Spleen (tissue), 11 donors: Measurements from ENCODE around the gene ELK1. TPM values are rescaled to one million over a fixed set of nuclear protein-coding genes. Genes with fewer than 3 reads are reported as not detected.

Experiments
- DNase-seq: peaks from one replicate; pipeline ENCODE4 v3.0.0-alpha.2; 2020
- H3K27ac ChIP-seq, 8 donors: fragments of 200-600 bp; sonication (generic) in 7 of 8; 1 replicate in 4 of 8; 2 replicates in 4 of 8; pipeline versions ENCODE4 v1.5.0 to v1.8.0; 2016 to 2021; ENCODE audit warnings: inconsistent platforms in 4 of 8, mild to moderate bottlenecking in 4 of 8, moderate library complexity in 1 of 8
- H3K27me3 ChIP-seq, 7 donors: fragments of 200-600 bp; sonication (generic) in 6 of 7; replicated peaks in 1 of 7; 1 replicate in 4 of 7; 2 replicates in 3 of 7; pipeline versions ENCODE4 v1.5.0 to v1.8.0; 2016 to 2021; ENCODE audit warnings: inconsistent platforms in 3 of 7, mild to moderate bottlenecking in 1 of 7
- H3K36me3 ChIP-seq, 6 donors: fragments of 200-600 bp; sonication (generic) in 5 of 6; 1 replicate in 4 of 6; 2 replicates in 2 of 6; pipeline versions ENCODE4 v1.5.0 to v1.8.0; 2016 to 2021; ENCODE audit warnings: inconsistent platforms in 2 of 6
- H3K4me1 ChIP-seq, 6 donors: fragments of 200-600 bp; sonication (generic) in 5 of 6; 1 replicate in 3 of 6; 2 replicates in 3 of 6; pipeline versions ENCODE4 v1.5.0 to v1.8.0; 2016 to 2021; ENCODE audit warnings: inconsistent platforms in 3 of 6
- H3K4me3 ChIP-seq, 8 donors: fragments of 200-600 bp; sonication (generic) in 7 of 8; 1 replicate in 4 of 8; 2 replicates in 4 of 8; pipeline versions ENCODE4 v1.5.0 to v1.8.0; 2016 to 2021; ENCODE audit warnings: inconsistent platforms in 4 of 8, mild to moderate bottlenecking in 4 of 8, moderate library complexity in 2 of 8
- H3K9me3 ChIP-seq, 8 donors: fragments of 200-600 bp; sonication (generic) in 7 of 8; 1 replicate in 4 of 8; 2 replicates in 4 of 8; pipeline versions ENCODE4 v1.5.0 to v1.8.0; 2016 to 2021; ENCODE audit warnings: inconsistent platforms in 4 of 8
- CTCF ChIP-seq, 11 experiments: fragments of 200-600 bp in 7 of 11; fragments of 450-650 bp in 4 of 11; sonication (generic) in 4 of 11; IDR thresholded peaks in 8 of 11; conservative IDR thresholded peaks in 3 of 11; 1 replicate in 7 of 11; 2 replicates in 4 of 11; pipeline versions ENCODE4 v1.4.0 to v1.8.0; 2016 to 2021; ENCODE audit warnings: antibody characterized with exemption in 11 of 11, inconsistent platforms in 4 of 11, mild to moderate bottlenecking in 1 of 11
- POLR2A ChIP-seq, 3 donors: fragments of 450-650 bp; IDR thresholded peaks; one replicate each; pipeline ENCODE4 v1.5.1; 2017; ENCODE audit warnings: antibody characterized with exemption in 3 of 3, mild to moderate bottlenecking in 1 of 3
- POLR2AphosphoS5 ChIP-seq, 3 donors: sonication (generic); formaldehyde crosslinking; IDR thresholded peaks; one replicate each; pipeline ENCODE4 v1.5.1; 2017; ENCODE audit warnings: antibody characterized with exemption in 3 of 3
- WGBS, 5 donors: extraction: QIAGEN DNeasy Blood & Tissue Kit in 3 of 5; methylation state at CpG; one replicate each; pipeline versions ENCODE4 v1.1.5 to v1.1.7; 2013 to 2018; 5-methylcytosine and 5-hydroxymethylcytosine counted together
- intact Hi-C: fragments of 100-400 bp; cut with DNase I; formaldehyde crosslinking; loops from one replicate; pipeline ENCODE4 v1.15.0; 2023; ENCODE audit warnings: low total_unique reads
- polyA plus RNA-seq, 3 donors: library from polyadenylated mRNA; stranded (reverse); fragments of 200-250 nt; gene quantifications; one replicate each; pipeline ENCODE4 v1.2.1, GENCODE V29; 2013
- total RNA-seq, 7 donors: library from RNA; depleted of rRNA in 3 of 7; stranded (reverse); fragments of >200 nt in 3 of 7; fragmentation: NEBNext Ultra II Directional in 4 of 7; extraction: Animal tissue kit (Norgen Biotek cat#: 25700) in 4 of 7; gene quantifications; one replicate each; pipeline versions ENCODE4 v1.1.0 to v1.2.1, GENCODE V29; 2016 to 2021
- donor health status: healthy with polysubstance abuse.
- donor health status: DM: no; HTN: no; CAD: no; lungs with moderate emphysema.
- donor health status: DM: no; HTN: no; CAD: no.
- donor health status: Bipolar disorder and iron deficiency.
- donor health status: healthy.
- donor health status: DM: no; HTN: no; CAD: no.
- donor health status: DM: yes; HTN: yes; CAD: no.

Gene ELK1
- total and polyA plus RNA-seq, 10 donors: 10.3 to 50.0 (median 29.5) TPM

- DNase-seq: no peak
- intact Hi-C loops: no loop called here
- H3K9me3 ChIP-seq: no peaks in the 10 kb centered on the region
- WGBS, 5 donors: 73 to 92% (median 84%) methylated on average over 5 of the region's 5 CpGs
- peaks cover 0 to 6% (median 4%) of the 10 kb centered on the region in 6 donors for H3K4me1 ChIP-seq
- no peak overlapping the region for H3K27ac ChIP-seq
- peaks cover 0 to 14% (median 4%) of the 10 kb centered on the region in 7 donors for H3K27me3 ChIP-seq
- TF ChIP-seq POLR2A (IDR thresholded peaks at IDR 0.05): no peak
- TF ChIP-seq POLR2AphosphoS5 (IDR thresholded peaks at IDR 0.05): no peak
- no peak for TF ChIP-seq CTCF (IDR thresholded peaks at IDR 0.05 in 8 of 11, conservative IDR thresholded peaks at IDR 0.05 in 3 of 11)
- H3K36me3 ChIP-seq: no peaks in the 10 kb centered on the region
- H3K4me3 ChIP-seq: no peak overlapping the region
Observed at GRCh38 chrX:47614618-47615017, 35.7 kb downstream of the ELK1 start.

GRCh38 chrX:47613082-47613481, 37.3 kb downstream of the ELK1 start:
- Histone ChIP-seq H3K27me3 (peaks cover 0 to 4% (median 0%) of the 10 kb centered on the region in 7 donors), H3K9me3 (no peaks in the 10 kb centered on the region), H3K36me3 (no peaks in the 10 kb centered on the region), H3K27ac (no peak overlapping the region), H3K4me1 (no peaks in the 10 kb centered on the region), H3K4me3 (no peak overlapping the region)
- TF ChIP-seq CTCF (IDR thresholded peaks at IDR 0.05 in 8 of 11, conservative IDR thresholded peaks at IDR 0.05 in 3 of 11): no peak
- TF ChIP-seq POLR2A (IDR thresholded peaks at IDR 0.05): no peak
- no peak for TF ChIP-seq POLR2AphosphoS5 (IDR thresholded peaks at IDR 0.05)
- DNase-seq: no peak
- intact Hi-C loops: no loop called here
- 81 to 95% (median 92%) methylated on average over 8 of the region's 8 CpGs for WGBS, 5 donors

DNA sequence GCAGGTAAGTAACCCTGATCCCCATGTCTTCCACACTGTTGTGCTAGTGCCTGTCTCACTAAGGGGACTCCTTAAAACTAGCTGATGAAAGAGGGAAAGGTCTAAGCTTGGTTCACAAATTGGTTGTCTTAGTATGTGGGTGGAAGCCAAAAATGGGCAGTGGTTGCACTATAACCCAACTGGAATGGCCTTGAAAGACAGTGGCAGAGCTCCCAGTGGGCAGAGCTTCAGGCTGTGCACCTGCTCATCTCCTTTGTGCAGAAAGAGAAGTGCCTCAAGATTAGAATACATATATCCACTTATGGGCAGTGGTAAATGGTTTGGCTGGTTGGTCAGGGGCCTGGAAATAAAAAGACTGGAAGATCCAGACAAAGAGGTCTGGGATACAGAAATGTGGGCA, 37.9 kb downstream of the ELK1 start:
- Histone ChIP-seq H3K36me3 (no peaks in the 10 kb centered on the region), H3K4me3 (no peak overlapping the region), H3K9me3 (no peaks in the 10 kb centered on the region), H3K27me3 (peaks cover 0 to 4% (median 0%) of the 10 kb centered on the region in 7 donors), H3K27ac (no peak overlapping the region), H3K4me1 (no peaks in the 10 kb centered on the region)
- TF ChIP-seq POLR2A (IDR thresholded peaks at IDR 0.05): no peak
- no peak for TF ChIP-seq CTCF (IDR thresholded peaks at IDR 0.05 in 8 of 11, conservative IDR thresholded peaks at IDR 0.05 in 3 of 11)
- no peak for TF ChIP-seq POLR2AphosphoS5 (IDR thresholded peaks at IDR 0.05)
- DNase-seq: no peak
- intact Hi-C loops: no loop called here

GRCh38 chrX:47611926-47612325, 38.4 kb downstream of the ELK1 start:
- Histone ChIP-seq H3K27me3 (peaks cover 0 to 4% (median 0%) of the 10 kb centered on the region in 7 donors), H3K27ac (no peak overlapping the region), H3K9me3 (no peaks in the 10 kb centered on the region), H3K4me1 (no peaks in the 10 kb centered on the region), H3K4me3 (no peak overlapping the region), H3K36me3 (no peaks in the 10 kb centered on the region)
- WGBS, 5 donors: 77 to 92% (median 86%) methylated on average over 2 of the region's 2 CpGs
- no peak for DNase-seq
- intact Hi-C loops: no loop called here
- TF ChIP-seq CTCF (IDR thresholded peaks at IDR 0.05 in 8 of 11, conservative IDR thresholded peaks at IDR 0.05 in 3 of 11) (no peak), POLR2AphosphoS5 (IDR thresholded peaks at IDR 0.05) (no peak), POLR2A (IDR thresholded peaks at IDR 0.05) (no peak)
